Omental fat pad (tissue), 4 donors: ENCODE measurements around the gene EPHA5. TPM values are rescaled to one million over a fixed set of nuclear protein-coding genes. Genes with fewer than 3 reads are reported as not detected.

Source experiments
- ATAC-seq: fragments of 150-250 bp; one replicate; pipeline ENCODE4 v1.9.1; 2016; ENCODE audit warnings: mild to moderate bottlenecking, moderate library complexity; ENCODE audit not compliant: low FRiP score
- DNase-seq: peaks from one replicate; pipeline ENCODE4 v3.0.0-alpha.2; 2019; ENCODE audit warnings: low spot score
- CTCF ChIP-seq, 3 donors: fragments of 450-650 bp; IDR thresholded peaks; one replicate each; pipeline ENCODE4 v1.5.1; 2016 to 2017; ENCODE audit warnings: antibody characterized with exemption in 3 of 3, mild to moderate bottlenecking in 3 of 3, moderate library complexity in 2 of 3
- total RNA-seq, 4 donors: library from RNA; depleted of rRNA; stranded (reverse); fragments of >200 nt; gene quantifications; one replicate each; pipeline ENCODE4 v1.1.0, GENCODE V29; 2016

The EPHA5 gene
- total RNA-seq, 4 donors from 2014 or later: 0.12 to 0.65 TPM; not detected in 2

GRCh38 chr4:65450899-65451298 lies 219.4 kb downstream of the EPHA5 start:
- no peak for TF ChIP-seq CTCF (IDR thresholded peaks at IDR 0.05)
- DNase-seq (no peak), ATAC-seq (no peak)

GRCh38 chr4:65437102-65437501 lies 233.2 kb downstream of the EPHA5 start:
- no peak for DNase-seq
- no peak for ATAC-seq
- TF ChIP-seq CTCF (IDR thresholded peaks at IDR 0.05): no peak

GRCh38 chr4:65422109-65422508 lies 248.2 kb downstream of the EPHA5 start:
- no peak for DNase-seq

DNA sequence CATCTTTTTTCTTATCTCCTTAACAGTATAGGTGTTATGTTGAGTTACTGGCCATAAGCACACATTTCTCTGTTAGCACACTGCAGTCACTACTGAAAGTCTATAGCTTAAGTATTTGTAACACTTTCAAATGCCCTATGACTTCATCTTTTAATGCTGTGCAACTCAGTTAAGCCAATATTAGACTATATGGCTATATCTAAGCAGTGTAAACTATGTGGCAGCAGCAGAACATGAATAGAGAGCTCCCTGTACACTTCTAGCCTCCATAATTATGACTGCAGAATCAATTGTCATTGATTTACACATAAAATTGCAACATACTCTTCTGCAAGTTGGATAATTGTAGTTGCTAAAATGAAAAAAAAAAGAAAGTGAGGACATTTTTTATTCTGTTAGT lies 250.3 kb downstream of the EPHA5 start:
- no peak for TF ChIP-seq CTCF (IDR thresholded peaks at IDR 0.05)
- no peak for ATAC-seq
- DNase-seq: no peak

More at GRCh38 chr4:65422109-65422508, 248.2 kb downstream of the EPHA5 start:
- no peak for ATAC-seq
- no peak for TF ChIP-seq CTCF (IDR thresholded peaks at IDR 0.05)

DNA sequence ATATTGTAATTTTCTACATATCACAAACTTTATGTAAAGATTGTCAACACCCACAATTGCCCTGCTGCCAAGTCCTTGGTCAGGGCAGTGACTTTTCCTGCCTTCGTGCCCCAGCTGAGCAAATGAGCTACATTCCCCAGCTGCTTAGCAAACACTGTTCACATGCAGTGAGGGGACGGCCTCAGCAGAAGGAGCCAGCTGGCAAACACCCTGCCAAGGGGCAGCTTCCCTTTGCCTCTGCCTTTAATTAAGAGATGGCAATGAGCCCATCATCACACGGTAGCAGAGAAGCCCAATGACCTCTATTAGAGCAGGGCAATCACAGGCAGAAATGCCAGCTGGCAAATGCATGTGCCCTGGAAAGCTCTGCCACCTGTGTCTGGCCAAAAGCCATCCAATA lies 253.4 kb downstream of the EPHA5 start:
- no peak for ATAC-seq
- no peak for DNase-seq
- no peak for TF ChIP-seq CTCF (IDR thresholded peaks at IDR 0.05)

DNA sequence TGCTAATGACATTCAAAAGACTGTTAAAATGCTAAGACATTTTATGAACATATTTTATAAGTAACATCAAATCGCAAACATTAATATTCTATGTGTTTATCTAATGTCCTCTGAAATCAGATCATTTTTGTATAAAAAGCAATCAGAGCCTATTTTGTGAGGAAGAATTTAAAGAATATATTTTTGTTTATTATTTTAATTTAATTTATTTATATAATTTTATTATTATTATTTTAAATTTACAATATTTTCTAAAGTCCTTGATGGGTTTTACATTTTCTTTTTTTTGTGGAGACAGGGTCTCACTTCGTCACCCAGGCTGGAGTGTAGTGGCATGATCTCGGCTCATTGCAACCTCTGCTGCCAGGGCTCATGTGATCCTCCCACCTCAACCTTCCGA lies 262.8 kb downstream of the EPHA5 start:
- DNase-seq (no peak), ATAC-seq (no peak)
- no peak for TF ChIP-seq CTCF (IDR thresholded peaks at IDR 0.05)

GRCh38 chr4:65401083-65401482 lies 269.2 kb downstream of the EPHA5 start:
- ATAC-seq (no peak), DNase-seq (no peak)
- TF ChIP-seq CTCF (IDR thresholded peaks at IDR 0.05): no peak
